ENCODE data around the gene CCDC196.

CCDC196 gene

DNA sequence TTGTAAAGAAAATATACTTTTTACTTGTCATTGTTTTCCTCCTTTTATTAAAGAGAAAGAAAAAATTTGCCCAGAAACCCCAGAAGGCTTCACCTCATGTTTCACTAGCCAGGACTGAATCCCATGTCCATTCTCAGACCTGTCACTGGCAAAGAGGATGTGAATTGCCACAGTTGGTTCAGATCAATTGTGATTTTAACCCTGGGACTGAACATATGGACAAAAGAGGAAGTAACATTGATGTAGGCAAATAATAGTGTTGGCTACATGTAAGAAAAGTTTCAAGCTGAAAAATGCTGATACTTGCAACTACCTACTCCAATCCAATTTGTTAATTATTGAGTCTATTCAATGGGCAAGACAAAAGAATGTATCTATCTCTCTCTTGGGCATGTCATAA, 8.6 kb upstream of the CCDC196 start:
- no peak for TF ChIP-seq ZNF654 (tag by site-specific recombination; IDR thresholded peaks at IDR 0.05; ENCODE audit: low read depth)
- TF ChIP-seq ZNF785 (tag by site-specific recombination; IDR thresholded peaks at IDR 0.05), result no peak
- no peak for TF ChIP-seq ZNF311 (tag by site-specific recombination; IDR thresholded peaks at IDR 0.05; ENCODE audit: borderline replicate concordance)
- TF ChIP-seq, protein P1, sequence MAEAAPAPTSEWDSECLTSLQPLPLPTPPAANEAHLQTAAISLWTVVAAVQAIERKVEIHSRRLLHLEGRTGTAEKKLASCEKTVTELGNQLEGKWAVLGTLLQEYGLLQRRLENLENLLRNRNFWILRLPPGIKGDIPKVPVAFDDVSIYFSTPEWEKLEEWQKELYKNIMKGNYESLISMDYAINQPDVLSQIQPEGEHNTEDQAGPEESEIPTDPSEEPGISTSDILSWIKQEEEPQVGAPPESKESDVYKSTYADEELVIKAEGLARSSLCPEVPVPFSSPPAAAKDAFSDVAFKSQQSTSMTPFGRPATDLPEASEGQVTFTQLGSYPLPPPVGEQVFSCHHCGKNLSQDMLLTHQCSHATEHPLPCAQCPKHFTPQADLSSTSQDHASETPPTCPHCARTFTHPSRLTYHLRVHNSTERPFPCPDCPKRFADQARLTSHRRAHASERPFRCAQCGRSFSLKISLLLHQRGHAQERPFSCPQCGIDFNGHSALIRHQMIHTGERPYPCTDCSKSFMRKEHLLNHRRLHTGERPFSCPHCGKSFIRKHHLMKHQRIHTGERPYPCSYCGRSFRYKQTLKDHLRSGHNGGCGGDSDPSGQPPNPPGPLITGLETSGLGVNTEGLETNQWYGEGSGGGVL (tag by site-specific recombination; IDR thresholded peaks at IDR 0.05), result no peak
- TF ChIP-seq, protein P2, sequence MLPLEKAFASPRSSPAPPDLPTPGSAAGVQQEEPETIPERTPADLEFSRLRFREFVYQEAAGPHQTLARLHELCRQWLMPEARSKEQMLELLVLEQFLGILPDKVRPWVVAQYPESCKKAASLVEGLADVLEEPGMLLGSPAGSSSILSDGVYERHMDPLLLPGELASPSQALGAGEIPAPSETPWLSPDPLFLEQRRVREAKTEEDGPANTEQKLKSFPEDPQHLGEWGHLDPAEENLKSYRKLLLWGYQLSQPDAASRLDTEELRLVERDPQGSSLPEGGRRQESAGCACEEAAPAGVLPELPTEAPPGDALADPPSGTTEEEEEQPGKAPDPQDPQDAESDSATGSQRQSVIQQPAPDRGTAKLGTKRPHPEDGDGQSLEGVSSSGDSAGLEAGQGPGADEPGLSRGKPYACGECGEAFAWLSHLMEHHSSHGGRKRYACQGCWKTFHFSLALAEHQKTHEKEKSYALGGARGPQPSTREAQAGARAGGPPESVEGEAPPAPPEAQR (tag by site-specific recombination; IDR thresholded peaks at IDR 0.05), result no peak
- TF ChIP-seq OVOL3 (tag by site-specific recombination; IDR thresholded peaks at IDR 0.05), result no peak
- TF ChIP-seq IKZF3 (tag by site-specific recombination; IDR thresholded peaks at IDR 0.05), result no peak
- no peak for TF ChIP-seq ZNF157 (tag by site-specific recombination; IDR thresholded peaks at IDR 0.05)
- TF ChIP-seq, protein P3, sequence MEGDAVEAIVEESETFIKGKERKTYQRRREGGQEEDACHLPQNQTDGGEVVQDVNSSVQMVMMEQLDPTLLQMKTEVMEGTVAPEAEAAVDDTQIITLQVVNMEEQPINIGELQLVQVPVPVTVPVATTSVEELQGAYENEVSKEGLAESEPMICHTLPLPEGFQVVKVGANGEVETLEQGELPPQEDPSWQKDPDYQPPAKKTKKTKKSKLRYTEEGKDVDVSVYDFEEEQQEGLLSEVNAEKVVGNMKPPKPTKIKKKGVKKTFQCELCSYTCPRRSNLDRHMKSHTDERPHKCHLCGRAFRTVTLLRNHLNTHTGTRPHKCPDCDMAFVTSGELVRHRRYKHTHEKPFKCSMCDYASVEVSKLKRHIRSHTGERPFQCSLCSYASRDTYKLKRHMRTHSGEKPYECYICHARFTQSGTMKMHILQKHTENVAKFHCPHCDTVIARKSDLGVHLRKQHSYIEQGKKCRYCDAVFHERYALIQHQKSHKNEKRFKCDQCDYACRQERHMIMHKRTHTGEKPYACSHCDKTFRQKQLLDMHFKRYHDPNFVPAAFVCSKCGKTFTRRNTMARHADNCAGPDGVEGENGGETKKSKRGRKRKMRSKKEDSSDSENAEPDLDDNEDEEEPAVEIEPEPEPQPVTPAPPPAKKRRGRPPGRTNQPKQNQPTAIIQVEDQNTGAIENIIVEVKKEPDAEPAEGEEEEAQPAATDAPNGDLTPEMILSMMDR (tag by site-specific recombination; IDR thresholded peaks at IDR 0.05), result no peak
- Histone ChIP-seq H3K9me3 (ENCODE audit: control insufficient read depth, insufficient read depth, low read depth, low read length) (no peaks in the 10 kb centered on the region), H3K27ac (ENCODE audit: extremely low read depth, low read depth, low read length) (no peak overlapping the region), H3K4me3 (ENCODE audit: low read depth, low read length) (no peak overlapping the region), H3K4me1 (ENCODE audit: control insufficient read depth, insufficient read depth, low read length) (no peaks in the 10 kb centered on the region), H3K36me3 (ENCODE audit: control insufficient read depth in 2 of 2, insufficient read depth in 1 of 2, low read length in 2 of 2) (no peaks in the 10 kb centered on the region)
- CTCF ChIA-PET, result interaction anchor here (0.8 to 1.3 kb wide), 2 partner anchors 10 to 18 kb away, joined by 3 to 4 read pairs; no protein-coding TSS in a partner anchor
- POLR2A ChIA-PET, result no interaction called here

DNA sequence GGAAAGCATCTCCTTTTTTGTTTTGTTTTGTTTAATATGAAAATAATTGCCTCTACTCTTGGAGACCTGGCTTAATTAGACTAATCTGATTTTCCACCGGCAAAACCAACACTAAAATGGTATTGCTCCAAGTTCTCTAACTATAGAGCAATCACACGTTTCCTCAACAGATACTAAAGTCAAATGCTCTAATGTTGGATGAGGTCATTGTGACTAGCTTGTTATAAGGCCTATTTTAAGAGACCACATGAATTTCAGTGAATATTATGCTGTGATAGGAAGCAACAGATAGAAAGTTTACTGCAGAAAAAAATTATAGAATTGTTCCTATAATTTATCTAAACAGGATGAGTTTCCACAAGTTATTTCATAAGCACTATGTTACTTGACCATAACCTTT, 3.3 kb upstream of the CCDC196 start:
- Histone ChIP-seq H3K36me3 (ENCODE audit: control insufficient read depth in 2 of 2, insufficient read depth in 1 of 2, low read length in 2 of 2) (no peaks in the 10 kb centered on the region), H3K27ac (ENCODE audit: extremely low read depth, low read depth, low read length) (no peak overlapping the region), H3K4me1 (ENCODE audit: control insufficient read depth, insufficient read depth, low read length) (no peaks in the 10 kb centered on the region), H3K9me3 (ENCODE audit: control insufficient read depth, insufficient read depth, low read depth, low read length) (no peaks in the 10 kb centered on the region), H3K4me3 (ENCODE audit: low read depth, low read length) (no peak overlapping the region)
- POLR2A ChIA-PET, result no interaction called here
- TF ChIP-seq KLF10 (tag by site-specific recombination; IDR thresholded peaks at IDR 0.05) (no peak), ZNF629 (tag by site-specific recombination; IDR thresholded peaks at IDR 0.05) (no peak)
- CTCF ChIA-PET, result interaction anchor here (1.0 kb wide), 4 partner anchors 12 to 123 kb away, joined by 3 to 8 read pairs (median 4); partner anchors contain the start of gene GPHN

DNA sequence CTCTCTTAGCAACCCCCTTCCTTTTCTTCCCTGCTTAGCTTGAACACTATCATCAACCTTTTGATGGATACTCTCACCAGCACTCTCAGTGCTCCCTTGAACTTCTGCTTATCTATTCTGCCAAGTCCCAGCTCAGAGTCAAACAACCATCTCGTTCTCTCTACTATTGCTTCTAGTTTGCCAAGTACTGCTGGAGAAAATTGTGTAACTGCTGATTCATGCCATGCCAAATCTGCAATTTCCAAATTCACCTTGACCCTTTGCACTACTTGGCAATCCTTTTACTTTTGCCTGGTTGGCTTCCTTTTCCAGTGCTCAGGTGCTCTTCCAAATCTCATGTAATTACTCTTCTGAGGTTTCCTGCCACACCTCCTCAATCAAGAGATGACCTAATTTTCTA, 2.8 kb upstream of the CCDC196 start:
- Histone ChIP-seq H3K4me3 (ENCODE audit: low read depth, low read length) (no peak overlapping the region), H3K36me3 (ENCODE audit: control insufficient read depth in 2 of 2, insufficient read depth in 1 of 2, low read length in 2 of 2) (no peaks in the 10 kb centered on the region), H3K4me1 (ENCODE audit: control insufficient read depth, insufficient read depth, low read length) (no peaks in the 10 kb centered on the region), H3K9me3 (ENCODE audit: control insufficient read depth, insufficient read depth, low read depth, low read length) (no peaks in the 10 kb centered on the region), H3K27ac (ENCODE audit: extremely low read depth, low read depth, low read length) (no peak overlapping the region)
- CTCF ChIA-PET, result interaction anchor here (1.0 kb wide), 4 partner anchors 12 to 124 kb away, joined by 3 to 8 read pairs (median 4); partner anchors contain the start of gene GPHN
- POLR2A ChIA-PET, result no interaction called here
- TF ChIP-seq ZNF747 (tag by site-specific recombination; IDR thresholded peaks at IDR 0.05), result no peak
- TF ChIP-seq ZBTB17 (tag by site-specific recombination; IDR thresholded peaks at IDR 0.05), result no peak
- no peak for TF ChIP-seq HOXD13 (CRISPR knock-in tag; IDR thresholded peaks at IDR 0.05; ENCODE audit: borderline replicate concordance)
- TF ChIP-seq MEIS1 (CRISPR knock-in tag; IDR thresholded peaks at IDR 0.05; ENCODE audit: borderline replicate concordance), result no peak
- no peak for TF ChIP-seq ZFP41 (tag by site-specific recombination; IDR thresholded peaks at IDR 0.05; ENCODE audit: borderline replicate concordance)
- no peak for TF ChIP-seq BCL11A (tag by site-specific recombination; IDR thresholded peaks at IDR 0.05; ENCODE audit: low read depth)
- TF ChIP-seq, protein P4, sequence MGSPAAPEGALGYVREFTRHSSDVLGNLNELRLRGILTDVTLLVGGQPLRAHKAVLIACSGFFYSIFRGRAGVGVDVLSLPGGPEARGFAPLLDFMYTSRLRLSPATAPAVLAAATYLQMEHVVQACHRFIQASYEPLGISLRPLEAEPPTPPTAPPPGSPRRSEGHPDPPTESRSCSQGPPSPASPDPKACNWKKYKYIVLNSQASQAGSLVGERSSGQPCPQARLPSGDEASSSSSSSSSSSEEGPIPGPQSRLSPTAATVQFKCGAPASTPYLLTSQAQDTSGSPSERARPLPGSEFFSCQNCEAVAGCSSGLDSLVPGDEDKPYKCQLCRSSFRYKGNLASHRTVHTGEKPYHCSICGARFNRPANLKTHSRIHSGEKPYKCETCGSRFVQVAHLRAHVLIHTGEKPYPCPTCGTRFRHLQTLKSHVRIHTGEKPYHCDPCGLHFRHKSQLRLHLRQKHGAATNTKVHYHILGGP (tag by site-specific recombination; IDR thresholded peaks at IDR 0.05), result no peak
- TF ChIP-seq ZNF670 (tag by site-specific recombination; IDR thresholded peaks at IDR 0.05; ENCODE audit: low read depth), result no peak
- TF ChIP-seq ZBTB21 (tag by site-specific recombination; IDR thresholded peaks at IDR 0.05), result no peak
- TF ChIP-seq ZNF626 (tag by site-specific recombination; IDR thresholded peaks at IDR 0.05), result no peak
- TF ChIP-seq SP7 (tag by site-specific recombination; IDR thresholded peaks at IDR 0.05), result no peak
- TF ChIP-seq ZNF114 (tag by site-specific recombination; IDR thresholded peaks at IDR 0.05), result no peak
- TF ChIP-seq ZNF37A (tag by site-specific recombination; IDR thresholded peaks at IDR 0.05), result no peak
- TF ChIP-seq ZBTB1 (tag by site-specific recombination; IDR thresholded peaks at IDR 0.05), result no peak
- no peak for TF ChIP-seq ZNF514 (tag by site-specific recombination; IDR thresholded peaks at IDR 0.05)
- TF ChIP-seq ZNF677 (tag by site-specific recombination; IDR thresholded peaks at IDR 0.05), result no peak
- no peak for TF ChIP-seq ZNF292 (tag by site-specific recombination; IDR thresholded peaks at IDR 0.05; ENCODE audit: borderline replicate concordance, low read depth)
